Esophagus muscularis mucosa (tissue), 4 donors: ENCODE results near the gene KCNG1.

Source experiments
- CTCF ChIP-seq, 3 experiments: fragments of 200-600 bp in 2 of 3; fragments of 450-650 bp in 1 of 3; sonication (generic) in 2 of 3; IDR thresholded peaks; one replicate each; pipeline ENCODE4 v1.5.1; 2017 to 2019; ENCODE audit warnings: antibody characterized with exemption in 3 of 3, mild to moderate bottlenecking in 2 of 3, moderate library complexity in 1 of 3
- EP300 ChIP-seq: sonication (generic); formaldehyde crosslinking; IDR thresholded peaks from one replicate; pipeline ENCODE4 v1.6.1; 2017; ENCODE audit warnings: antibody characterized with exemption
- POLR2A ChIP-seq: fragments of 450-650 bp; IDR thresholded peaks from one replicate; pipeline ENCODE4 v1.6.1; 2017; ENCODE audit warnings: antibody characterized with exemption, moderate library complexity, mild to moderate bottlenecking, low read depth

DNA sequence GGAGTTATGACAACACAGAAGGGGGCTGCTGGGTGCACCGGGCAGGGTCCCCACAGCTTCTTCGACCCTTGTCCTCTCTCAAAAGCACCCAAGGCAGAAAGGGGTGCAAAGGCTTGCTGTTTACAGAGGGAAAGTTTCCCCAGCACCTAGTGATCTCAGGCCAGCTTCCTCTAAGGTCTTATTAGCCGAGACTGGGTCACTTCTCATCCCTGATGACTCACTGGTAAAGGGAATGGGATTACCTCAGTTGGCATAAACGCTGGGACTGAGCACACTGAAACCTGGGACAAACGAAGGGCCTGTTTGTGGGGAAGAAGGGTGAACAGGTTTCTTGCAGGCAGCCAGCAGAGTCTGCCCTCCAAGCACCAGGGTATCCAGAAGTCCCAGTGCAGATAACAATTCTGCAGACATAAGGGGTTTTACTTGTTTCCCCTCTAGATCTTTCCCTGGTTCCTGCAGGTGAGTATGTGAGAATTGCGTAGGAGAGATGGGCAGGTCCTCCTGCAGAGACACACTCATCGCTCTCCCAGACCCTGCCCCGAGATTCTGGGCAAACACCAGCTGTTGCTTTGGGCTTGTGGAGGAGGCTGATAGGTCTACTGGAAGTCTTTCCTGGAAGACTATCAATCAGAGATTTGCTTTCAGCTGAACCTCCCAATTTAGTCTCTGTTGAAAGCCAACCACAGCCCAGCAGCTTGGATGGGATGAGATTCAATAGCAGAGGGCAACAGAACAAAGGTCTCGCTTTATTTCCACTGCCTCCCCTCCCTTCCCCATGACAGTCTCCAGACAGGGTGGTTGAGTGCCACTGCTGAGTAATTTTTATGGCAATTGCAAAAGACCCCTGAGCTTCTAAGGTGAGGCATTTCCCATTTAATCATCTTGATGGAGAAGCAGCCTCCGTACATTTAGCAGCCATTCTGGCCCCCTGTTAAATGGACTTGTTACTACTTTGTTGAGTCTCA is 25.7 kb downstream of the KCNG1 start:
- TF ChIP-seq EP300, result no peak
- no peak for TF ChIP-seq CTCF (IDR thresholded peaks at IDR 0.05)
- TF ChIP-seq POLR2A, result no peak
